ENCODE data around the gene DHRS12.
A peak's percentile ranks its signal among the peaks of the same experiment; 100 is the strongest.

DHRS12 gene

GRCh38 chr13:51827254-51827653 lies 23.3 kb upstream of the DHRS12 start:
- no peak for DNase-seq

- no peak for DNase-seq
Measured at GRCh38 chr13:51826606-51827005, 22.6 kb upstream of the DHRS12 start.

GRCh38 chr13:51825681-51826254 lies 21.8 kb upstream of the DHRS12 start:
- DNase-seq: peak; percentile 64

GRCh38 chr13:51825165-51825592 lies 21.2 kb upstream of the DHRS12 start:
- no peak for DNase-seq

- peak; percentile 60 for DNase-seq
Measured at GRCh38 chr13:51824712-51825111, 20.7 kb upstream of the DHRS12 start.

GRCh38 chr13:51823863-51824262 lies 19.9 kb upstream of the DHRS12 start:
- DNase-seq: no peak

GRCh38 chr13:51823359-51823758 lies 19.4 kb upstream of the DHRS12 start:
- DNase-seq: no peak

GRCh38 chr13:51822106-51822815 lies 18.3 kb upstream of the DHRS12 start:
- no peak for DNase-seq

GRCh38 chr13:51821606-51822005 lies 17.6 kb upstream of the DHRS12 start:
- no peak for DNase-seq

GRCh38 chr13:51820016-51820597 lies 16.1 kb upstream of the DHRS12 start:
- DNase-seq: no peak

GRCh38 chr13:51819544-51819943 lies 15.6 kb upstream of the DHRS12 start:
- DNase-seq: peak; percentile 69

GRCh38 chr13:51818781-51819511 lies 15.0 kb upstream of the DHRS12 start:
- DNase-seq: peak; percentile 82

GRCh38 chr13:51818276-51818675 lies 14.3 kb upstream of the DHRS12 start:
- DNase-seq: no peak

- no peak for DNase-seq
Measured at GRCh38 chr13:51817717-51818116, 13.8 kb upstream of the DHRS12 start.

- DNase-seq: no peak
Measured at GRCh38 chr13:51816604-51817249, 12.8 kb upstream of the DHRS12 start.

- DNase-seq: no peak
Measured at GRCh38 chr13:51815848-51816247, 11.9 kb upstream of the DHRS12 start.

- DNase-seq: peak; percentile 90
Measured at GRCh38 chr13:51814825-51815650, 11.1 kb upstream of the DHRS12 start.

GRCh38 chr13:51814071-51814470 lies 10.1 kb upstream of the DHRS12 start:
- DNase-seq: no peak

- DNase-seq: no peak
Measured at GRCh38 chr13:51811920-51812451, 8.0 kb upstream of the DHRS12 start.

GRCh38 chr13:51811046-51811445 lies 7.1 kb upstream of the DHRS12 start:
- no peak for DNase-seq

- DNase-seq: no peak
Measured at GRCh38 chr13:51808811-51809210, 4.8 kb upstream of the DHRS12 start.

GRCh38 chr13:51807041-51807440 lies 3.1 kb upstream of the DHRS12 start:
- DNase-seq: no peak
